WTC11 (cell line): ENCODE results near the gene PHLDB1. TPM values are rescaled to one million over a fixed set of nuclear protein-coding genes. Genes with fewer than 3 reads are reported as not detected.
A peak's percentile ranks its signal among the peaks of the same experiment; 100 is the strongest.
"Not testable (repeated sequence)": the region's sequence is repeated elsewhere in the genome, so short reads cannot be mapped to it uniquely, and the experiment has no call there.

Experiments
- ATAC-seq: fragments of 200-7000 bp; cut with Tn5 transposase; 2 replicates; pipeline ENCODE4 v1.10.0; 2021; ENCODE audit warnings: mild to moderate bottlenecking, moderate library complexity
- CTCF ChIA-PET: fragments of 300-600 bp; sonication (Branson Sonifier 250); formaldehyde crosslinking; loops from one replicate; lab custom pipeline; 2021; ENCODE audit warnings: antibody characterized with exemption; lab: Charles Lee
- POLR2A ChIA-PET: fragments of 350-600 bp; sonication (Branson Sonifier 250); formaldehyde crosslinking; loops from one replicate; lab custom pipeline; 2021; ENCODE audit warnings: antibody characterized with exemption; lab: Charles Lee
- DNase-seq: peaks from one replicate; pipeline ENCODE4 v3.0.0; 2021; ENCODE audit warnings: low spot score
- H3K27ac Mint-ChIP-seq: 2 replicates; pipeline ENCODE4 v1.8.0; 2021; ENCODE audit warnings: mixed read lengths
- H3K27me3 Mint-ChIP-seq: 2 replicates; pipeline ENCODE4 v1.8.0; 2021; ENCODE audit warnings: low read depth, mild to moderate bottlenecking, moderate library complexity, mixed read lengths
- H3K36me3 Mint-ChIP-seq: 2 replicates; pipeline ENCODE4 v1.8.0; 2021; ENCODE audit warnings: mixed read lengths
- H3K4me1 Mint-ChIP-seq: 2 replicates; pipeline ENCODE4 v1.8.0; 2022; ENCODE audit warnings: mixed read lengths
- H3K4me3 Mint-ChIP-seq: 2 replicates; pipeline ENCODE4 v1.8.0; 2021; ENCODE audit warnings: mild to moderate bottlenecking, moderate library complexity, mixed read lengths
- H3K9me3 Mint-ChIP-seq: 2 replicates; pipeline ENCODE4 v1.8.0; 2021; ENCODE audit warnings: mixed read lengths
- ATF6 ChIP-seq: sonication (generic); formaldehyde crosslinking; IDR thresholded peaks from 2 replicates; pipeline ENCODE4 v1.8.1; 2023; ENCODE audit warnings: mild to moderate bottlenecking, missing genetic modification reagents
- FOXP4 ChIP-seq: sonication (generic); formaldehyde crosslinking; IDR thresholded peaks from 2 replicates; pipeline ENCODE4 v1.8.0; 2022; ENCODE audit warnings: mild to moderate bottlenecking, missing genetic modification reagents
- JAZF1 ChIP-seq: fragments of 250-450 bp; sonication (Bioruptor Pico); IDR thresholded peaks from 2 replicates; pipeline ENCODE4 v1.9.0; 2021; ENCODE audit warnings: moderate library complexity, mild to moderate bottlenecking, inconsistent platforms
- NFE2L1 ChIP-seq: sonication (generic); formaldehyde crosslinking; IDR thresholded peaks from 2 replicates; pipeline ENCODE4 v1.8.1; 2023; ENCODE audit warnings: missing genetic modification reagents
- OVOL2 ChIP-seq: fragments of 250-450 bp; sonication (Bioruptor Pico); IDR thresholded peaks from 2 replicates; pipeline ENCODE4 v1.9.0; 2021; ENCODE audit warnings: mild to moderate bottlenecking, borderline replicate concordance
- PREB ChIP-seq: sonication (generic); formaldehyde crosslinking; IDR thresholded peaks from 2 replicates; pipeline ENCODE4 v1.8.1; 2022; ENCODE audit warnings: mild to moderate bottlenecking, missing genetic modification reagents, moderate library complexity, borderline replicate concordance
- RORB ChIP-seq: fragments of 250-450 bp; sonication (Bioruptor Pico); IDR thresholded peaks from 2 replicates; pipeline ENCODE4 v1.9.0; 2021; ENCODE audit warnings: mild to moderate bottlenecking
- SMAD3 ChIP-seq: sonication (generic); formaldehyde crosslinking; IDR thresholded peaks from 2 replicates; pipeline ENCODE4 v1.8.0; 2022; ENCODE audit warnings: missing genetic modification reagents, mild to moderate bottlenecking, borderline replicate concordance
- ZNF232 ChIP-seq: sonication (generic); formaldehyde crosslinking; IDR thresholded peaks from 2 replicates; pipeline ENCODE4 v1.8.0; 2022; ENCODE audit warnings: mild to moderate bottlenecking, missing genetic modification reagents
- total RNA-seq: library from RNA; stranded (reverse); gene quantifications from 3 replicates; pipeline ENCODE4 v1.2.3, GENCODE V29; 2021
- TF ChIP-seq, protein P1 (sequence below): sonication (generic); formaldehyde crosslinking; IDR thresholded peaks from 2 replicates; pipeline ENCODE4 v1.8.1; 2023; ENCODE audit warnings: mild to moderate bottlenecking, missing genetic modification reagents, borderline replicate concordance
- TF ChIP-seq, protein P2 (sequence below): sonication (generic); formaldehyde crosslinking; IDR thresholded peaks from 2 replicates; pipeline ENCODE4 v1.8.0; 2022; ENCODE audit warnings: mild to moderate bottlenecking, missing genetic modification reagents
- TF ChIP-seq, protein P3 (sequence below): sonication (generic); formaldehyde crosslinking; IDR thresholded peaks from 2 replicates; pipeline ENCODE4 v1.8.1; 2023; ENCODE audit warnings: mild to moderate bottlenecking, moderate library complexity, missing genetic modification reagents
- TF ChIP-seq, protein P4 (sequence below): sonication (generic); formaldehyde crosslinking; IDR thresholded peaks from 2 replicates; pipeline ENCODE4 v1.8.0; 2022; ENCODE audit warnings: mild to moderate bottlenecking, missing genetic modification reagents
- TF ChIP-seq, protein P5 (sequence below): fragments of 250-450 bp; sonication (Bioruptor Pico); IDR thresholded peaks from 2 replicates; pipeline ENCODE4 v1.9.0; 2021; ENCODE audit warnings: mild to moderate bottlenecking

Gene PHLDB1
- total RNA-seq, 1 experiment from 2014 or later = 83.1 TPM

DNA sequence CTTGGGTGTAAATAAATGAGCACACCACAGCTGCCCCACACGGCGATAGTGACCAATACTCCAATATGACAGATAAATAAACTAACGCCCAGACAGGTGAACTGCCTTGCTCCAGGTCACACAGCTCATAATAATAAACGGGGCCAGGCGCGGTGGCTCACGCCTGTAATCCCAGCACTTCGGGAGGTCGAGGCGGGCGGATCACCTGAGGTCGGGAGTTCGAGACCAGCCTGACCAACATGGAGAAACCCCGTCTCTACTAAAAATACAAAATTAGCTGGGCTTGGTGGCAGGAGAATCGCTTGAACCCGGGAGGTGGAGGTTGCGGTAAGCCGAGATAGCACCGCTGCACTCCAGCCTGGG is 4.0 kb downstream of the PHLDB1 start:
- POLR2A ChIA-PET = not testable (repeated sequence)
- peaks cover 57% of the 10 kb centered on the region for H3K27me3 Mint-ChIP-seq

GRCh38 chr11:118612378-118612777 is 5.0 kb downstream of the PHLDB1 start:
- Mint-ChIP-seq H3K4me3 (no peak overlapping the region), H3K9me3 (no peaks in the 10 kb centered on the region), H3K36me3 (no peaks in the 10 kb centered on the region; the same call in 1 of the 2 replicates), H3K4me1 (peaks cover 58% of the 10 kb centered on the region), H3K27ac (peak overlapping the region; percentile 60; the same call in 1 of the 2 replicates), H3K27me3 (peaks cover 47% of the 10 kb centered on the region)
- ATAC-seq (no peak), DNase-seq (peak; percentile 19)
- ChIA-PET POLR2A (interaction anchor here (3.9 kb wide), 1 partner anchor 23 kb away, joined by 34 read pairs; no protein-coding TSS in a partner anchor), CTCF (interaction anchor here (0.6 to 12.5 kb wide), 9 partner anchors 9 to 345 kb away, joined by 3 to 127 read pairs (median 7); no protein-coding TSS in a partner anchor)
- TF ChIP-seq, protein P1, sequence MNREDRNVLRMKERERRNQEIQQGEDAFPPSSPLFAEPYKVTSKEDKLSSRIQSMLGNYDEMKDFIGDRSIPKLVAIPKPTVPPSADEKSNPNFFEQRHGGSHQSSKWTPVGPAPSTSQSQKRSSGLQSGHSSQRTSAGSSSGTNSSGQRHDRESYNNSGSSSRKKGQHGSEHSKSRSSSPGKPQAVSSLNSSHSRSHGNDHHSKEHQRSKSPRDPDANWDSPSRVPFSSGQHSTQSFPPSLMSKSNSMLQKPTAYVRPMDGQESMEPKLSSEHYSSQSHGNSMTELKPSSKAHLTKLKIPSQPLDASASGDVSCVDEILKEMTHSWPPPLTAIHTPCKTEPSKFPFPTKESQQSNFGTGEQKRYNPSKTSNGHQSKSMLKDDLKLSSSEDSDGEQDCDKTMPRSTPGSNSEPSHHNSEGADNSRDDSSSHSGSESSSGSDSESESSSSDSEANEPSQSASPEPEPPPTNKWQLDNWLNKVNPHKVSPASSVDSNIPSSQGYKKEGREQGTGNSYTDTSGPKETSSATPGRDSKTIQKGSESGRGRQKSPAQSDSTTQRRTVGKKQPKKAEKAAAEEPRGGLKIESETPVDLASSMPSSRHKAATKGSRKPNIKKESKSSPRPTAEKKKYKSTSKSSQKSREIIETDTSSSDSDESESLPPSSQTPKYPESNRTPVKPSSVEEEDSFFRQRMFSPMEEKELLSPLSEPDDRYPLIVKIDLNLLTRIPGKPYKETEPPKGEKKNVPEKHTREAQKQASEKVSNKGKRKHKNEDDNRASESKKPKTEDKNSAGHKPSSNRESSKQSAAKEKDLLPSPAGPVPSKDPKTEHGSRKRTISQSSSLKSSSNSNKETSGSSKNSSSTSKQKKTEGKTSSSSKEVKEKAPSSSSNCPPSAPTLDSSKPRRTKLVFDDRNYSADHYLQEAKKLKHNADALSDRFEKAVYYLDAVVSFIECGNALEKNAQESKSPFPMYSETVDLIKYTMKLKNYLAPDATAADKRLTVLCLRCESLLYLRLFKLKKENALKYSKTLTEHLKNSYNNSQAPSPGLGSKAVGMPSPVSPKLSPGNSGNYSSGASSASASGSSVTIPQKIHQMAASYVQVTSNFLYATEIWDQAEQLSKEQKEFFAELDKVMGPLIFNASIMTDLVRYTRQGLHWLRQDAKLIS (CRISPR knock-in tag) = no peak
- no peak for TF ChIP-seq ZNF232 (CRISPR knock-in tag)
- TF ChIP-seq SMAD3 (CRISPR knock-in tag) = no peak

More for the DNA sequence above, 4.0 kb downstream of the PHLDB1 start:
- not testable (repeated sequence) for ATAC-seq, H3K36me3 Mint-ChIP-seq, H3K27ac Mint-ChIP-seq, DNase-seq, H3K9me3 Mint-ChIP-seq
- peak overlapping the region; percentile 56 for H3K4me3 Mint-ChIP-seq
- H3K4me1 Mint-ChIP-seq = peaks cover 60% of the 10 kb centered on the region
- CTCF ChIA-PET = interaction anchor here (1.7 to 12.5 kb wide), 5 partner anchors 10 to 48 kb away, joined by 7 to 127 read pairs (median 64); no protein-coding TSS in a partner anchor

- Mint-ChIP-seq H3K9me3 (no peaks in the 10 kb centered on the region), H3K27ac (no peak overlapping the region; the same call in 1 of the 2 replicates), H3K36me3 (no peaks in the 10 kb centered on the region), H3K4me3 (no peak overlapping the region), H3K4me1 (peaks cover 63% of the 10 kb centered on the region), H3K27me3 (peaks cover 28% of the 10 kb centered on the region)
- no peak for DNase-seq
- POLR2A ChIA-PET = interaction anchor here (0.7 to 3.9 kb wide), 2 partner anchors 20 to 307 kb away, joined by 9 to 34 read pairs; no protein-coding TSS in a partner anchor
- no peak for ATAC-seq
- CTCF ChIA-PET = interaction anchor here (1.1 to 12.5 kb wide), 5 partner anchors 20 to 76 kb away, joined by 3 to 127 read pairs (median 12); no protein-coding TSS in a partner anchor
- TF ChIP-seq PREB (CRISPR knock-in tag) = no peak
- no peak for TF ChIP-seq OVOL2 (CRISPR knock-in tag)
- TF ChIP-seq, protein P2, sequence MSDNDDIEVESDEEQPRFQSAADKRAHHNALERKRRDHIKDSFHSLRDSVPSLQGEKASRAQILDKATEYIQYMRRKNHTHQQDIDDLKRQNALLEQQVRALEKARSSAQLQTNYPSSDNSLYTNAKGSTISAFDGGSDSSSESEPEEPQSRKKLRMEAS = no peak
- no peak for TF ChIP-seq NFE2L1 (CRISPR knock-in tag)
- no peak for TF ChIP-seq RORB (CRISPR knock-in tag)
- TF ChIP-seq FOXP4 (CRISPR knock-in tag) = no peak
- no peak for TF ChIP-seq JAZF1
- no peak for TF ChIP-seq ATF6
- TF ChIP-seq, protein P3, sequence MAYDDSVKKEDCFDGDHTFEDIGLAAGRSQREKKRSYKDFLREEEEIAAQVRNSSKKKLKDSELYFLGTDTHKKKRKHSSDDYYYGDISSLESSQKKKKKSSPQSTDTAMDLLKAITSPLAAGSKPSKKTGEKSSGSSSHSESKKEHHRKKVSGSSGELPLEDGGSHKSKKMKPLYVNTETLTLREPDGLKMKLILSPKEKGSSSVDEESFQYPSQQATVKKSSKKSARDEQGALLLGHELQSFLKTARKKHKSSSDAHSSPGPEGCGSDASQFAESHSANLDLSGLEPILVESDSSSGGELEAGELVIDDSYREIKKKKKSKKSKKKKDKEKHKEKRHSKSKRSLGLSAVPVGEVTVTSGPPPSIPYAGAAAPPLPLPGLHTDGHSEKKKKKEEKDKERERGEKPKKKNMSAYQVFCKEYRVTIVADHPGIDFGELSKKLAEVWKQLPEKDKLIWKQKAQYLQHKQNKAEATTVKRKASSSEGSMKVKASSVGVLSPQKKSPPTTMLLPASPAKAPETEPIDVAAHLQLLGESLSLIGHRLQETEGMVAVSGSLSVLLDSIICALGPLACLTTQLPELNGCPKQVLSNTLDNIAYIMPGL (CRISPR knock-in tag) = no peak
- TF ChIP-seq, protein P4, sequence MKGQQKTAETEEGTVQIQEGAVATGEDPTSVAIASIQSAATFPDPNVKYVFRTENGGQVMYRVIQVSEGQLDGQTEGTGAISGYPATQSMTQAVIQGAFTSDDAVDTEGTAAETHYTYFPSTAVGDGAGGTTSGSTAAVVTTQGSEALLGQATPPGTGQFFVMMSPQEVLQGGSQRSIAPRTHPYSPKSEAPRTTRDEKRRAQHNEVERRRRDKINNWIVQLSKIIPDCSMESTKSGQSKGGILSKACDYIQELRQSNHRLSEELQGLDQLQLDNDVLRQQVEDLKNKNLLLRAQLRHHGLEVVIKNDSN (CRISPR knock-in tag) = no peak
- TF ChIP-seq, protein P5, sequence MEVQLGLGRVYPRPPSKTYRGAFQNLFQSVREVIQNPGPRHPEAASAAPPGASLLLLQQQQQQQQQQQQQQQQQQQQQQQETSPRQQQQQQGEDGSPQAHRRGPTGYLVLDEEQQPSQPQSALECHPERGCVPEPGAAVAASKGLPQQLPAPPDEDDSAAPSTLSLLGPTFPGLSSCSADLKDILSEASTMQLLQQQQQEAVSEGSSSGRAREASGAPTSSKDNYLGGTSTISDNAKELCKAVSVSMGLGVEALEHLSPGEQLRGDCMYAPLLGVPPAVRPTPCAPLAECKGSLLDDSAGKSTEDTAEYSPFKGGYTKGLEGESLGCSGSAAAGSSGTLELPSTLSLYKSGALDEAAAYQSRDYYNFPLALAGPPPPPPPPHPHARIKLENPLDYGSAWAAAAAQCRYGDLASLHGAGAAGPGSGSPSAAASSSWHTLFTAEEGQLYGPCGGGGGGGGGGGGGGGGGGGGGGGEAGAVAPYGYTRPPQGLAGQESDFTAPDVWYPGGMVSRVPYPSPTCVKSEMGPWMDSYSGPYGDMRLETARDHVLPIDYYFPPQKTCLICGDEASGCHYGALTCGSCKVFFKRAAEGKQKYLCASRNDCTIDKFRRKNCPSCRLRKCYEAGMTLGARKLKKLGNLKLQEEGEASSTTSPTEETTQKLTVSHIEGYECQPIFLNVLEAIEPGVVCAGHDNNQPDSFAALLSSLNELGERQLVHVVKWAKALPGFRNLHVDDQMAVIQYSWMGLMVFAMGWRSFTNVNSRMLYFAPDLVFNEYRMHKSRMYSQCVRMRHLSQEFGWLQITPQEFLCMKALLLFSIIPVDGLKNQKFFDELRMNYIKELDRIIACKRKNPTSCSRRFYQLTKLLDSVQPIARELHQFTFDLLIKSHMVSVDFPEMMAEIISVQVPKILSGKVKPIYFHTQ (CRISPR knock-in tag) = no peak
Observed at GRCh38 chr11:118614511-118614910, 7.1 kb downstream of the PHLDB1 start.
